CD14-positive monocyte (primary cell): Measurements from ENCODE around the gene ALDH1B1. TPM values are rescaled to one million over a fixed set of nuclear protein-coding genes. Genes with fewer than 3 reads are reported as not detected.

Experiments used
- DNase-seq, 3 donors: peaks; one replicate each; pipeline ENCODE4 v3.0.0-alpha.2; 2011 to 2022
- H2AFZ ChIP-seq: 2 replicates; pipeline ENCODE4 v1.6.0; 2012; ENCODE audit warnings: mild to moderate bottlenecking, low read depth, low read length, inconsistent platforms; ENCODE audit not compliant: insufficient read depth, poor library complexity, severe bottlenecking
- H3K27ac ChIP-seq, 2 donors: 1 replicate in 1 of 2; 2 replicates in 1 of 2; pipeline ENCODE4 v1.5.1; 2012 to 2013; ENCODE audit warnings: low read length in 2 of 2, control low read depth in 1 of 2, inconsistent platforms in 1 of 2, low read depth in 1 of 2, mild to moderate bottlenecking in 1 of 2
- H3K27me3 ChIP-seq, 2 donors: one replicate each; pipeline versions ENCODE4 v1.6.0 to v1.6.1; 2011 to 2013; ENCODE audit warnings: low read length in 2 of 2; ENCODE audit not compliant: control insufficient read depth in 2 of 2, insufficient read depth in 2 of 2
- H3K36me3 ChIP-seq, 2 donors: replicated peaks in 1 of 2; 1 replicate in 1 of 2; 2 replicates in 1 of 2; pipeline versions ENCODE4 v1.5.1 to v1.6.1; 2012 to 2013; ENCODE audit warnings: low read length in 2 of 2, control low read depth in 1 of 2, inconsistent platforms in 1 of 2, mild to moderate bottlenecking in 1 of 2; ENCODE audit not compliant: insufficient read depth in 2 of 2, control insufficient read depth in 1 of 2
- H3K4me1 ChIP-seq, 2 donors: 1 replicate in 1 of 2; 2 replicates in 1 of 2; pipeline versions ENCODE4 v1.5.1 to v1.6.1; 2012 to 2013; ENCODE audit warnings: low read length in 2 of 2, control low read depth in 1 of 2, inconsistent platforms in 1 of 2, mild to moderate bottlenecking in 1 of 2, moderate library complexity in 1 of 2; ENCODE audit not compliant: insufficient read depth in 2 of 2, control insufficient read depth in 1 of 2
- H3K4me2 ChIP-seq: replicated peaks from 2 replicates; pipeline ENCODE3; 2012; ENCODE audit warnings: low read length, moderate library complexity, mild to moderate bottlenecking; ENCODE audit not compliant: poor library complexity, severe bottlenecking; ENCODE audit errors: extremely low read depth
- H3K4me3 ChIP-seq, 3 experiments: fragments of 200-600 bp in 1 of 3; sonication (generic) in 1 of 3; replicated peaks in 1 of 3; 1 replicate in 2 of 3; 2 replicates in 1 of 3; pipeline ENCODE4 v1.5.1; 2011 to 2013; ENCODE audit warnings: low read length in 3 of 3, mild to moderate bottlenecking in 3 of 3, control low read depth in 2 of 3, low read depth in 2 of 3, inconsistent platforms in 1 of 3, moderate library complexity in 1 of 3
- H3K79me2 ChIP-seq: 2 replicates; pipeline ENCODE4 v1.6.0; 2012; ENCODE audit warnings: mild to moderate bottlenecking, control low read depth, inconsistent platforms, low read length, moderate library complexity; ENCODE audit not compliant: insufficient read depth
- H3K9ac ChIP-seq: 2 replicates; pipeline ENCODE4 v1.6.0; 2017; ENCODE audit warnings: low read length, mild to moderate bottlenecking; ENCODE audit not compliant: insufficient read depth, poor library complexity, severe bottlenecking
- H3K9me3 ChIP-seq, 2 donors: replicated peaks in 1 of 2; 1 replicate in 1 of 2; 2 replicates in 1 of 2; pipeline versions ENCODE4 v1.5.1 to v1.6.1; 2012 to 2013; ENCODE audit warnings: low read length in 2 of 2, control low read depth in 1 of 2; ENCODE audit not compliant: control insufficient read depth in 1 of 2, insufficient read depth in 1 of 2
- H4K20me1 ChIP-seq: 2 replicates; pipeline ENCODE4 v1.6.0; 2012; ENCODE audit warnings: mild to moderate bottlenecking, low read length, control low read depth, moderate library complexity; ENCODE audit not compliant: insufficient read depth
- H3K27ac Mint-ChIP-seq, 7 donors: one replicate each; pipeline ENCODE4 v1.8.0; 2020; ENCODE audit warnings: mild to moderate bottlenecking in 7 of 7, mixed read lengths in 7 of 7, moderate library complexity in 6 of 7, inconsistent platforms in 2 of 7
- H3K27me3 Mint-ChIP-seq, 3 donors: one replicate each; pipeline ENCODE4 v1.8.0; 2021 to 2022; ENCODE audit warnings: low read depth in 3 of 3, mild to moderate bottlenecking in 3 of 3, mixed read lengths in 3 of 3, moderate library complexity in 3 of 3, inconsistent platforms in 1 of 3
- H3K36me3 Mint-ChIP-seq, 2 donors: one replicate each; pipeline ENCODE4 v1.8.0; 2020; ENCODE audit warnings: mixed read lengths in 2 of 2, inconsistent platforms in 1 of 2, mild to moderate bottlenecking in 1 of 2
- H3K4me1 Mint-ChIP-seq: one replicate; pipeline ENCODE4 v1.8.0; 2020; ENCODE audit warnings: mild to moderate bottlenecking, mixed read lengths
- H3K4me3 Mint-ChIP-seq, 2 donors: one replicate each; pipeline ENCODE4 v1.8.0; 2020; ENCODE audit warnings: mild to moderate bottlenecking in 2 of 2, mixed read lengths in 2 of 2, moderate library complexity in 1 of 2
- H3K9me3 Mint-ChIP-seq, 7 donors: one replicate each; pipeline ENCODE4 v1.8.0; 2020 to 2022; ENCODE audit warnings: mixed read lengths in 7 of 7, mild to moderate bottlenecking in 6 of 7, moderate library complexity in 6 of 7, inconsistent platforms in 2 of 7
- whole genome bisulfite sequencing: methylation state at CpG from one replicate; pipeline ENCODE4 v1.1.5; 2013; ENCODE audit warnings: missing lambda C conversion rate; ENCODE audit not compliant: insufficient coverage; 5-methylcytosine and 5-hydroxymethylcytosine counted together
- intact Hi-C, 2 donors: fragments of 100-400 bp; cut with micrococcal nuclease; formaldehyde crosslinking; loops; one replicate each; pipeline versions ENCODE4 v1.15.0 to v1.15.1; 2023
- polyA plus RNA-seq, 3 donors: library from polyadenylated mRNA; depleted of rRNA in 1 of 3; unstranded in 2 of 3; stranded (reverse) in 1 of 3; fragments of 300-500 nt in 2 of 3; fragments of >200 nt in 1 of 3; fragmentation: Illumina TruSeq in 2 of 3; gene quantifications; 1 replicate in 2 of 3; 2 replicates in 1 of 3; pipeline ENCODE4 v1.2.3, GENCODE V29; 2012 to 2021
- TF ChIP-seq, protein P1 (sequence below): fragments of 200-600 bp; IDR thresholded peaks from one replicate; pipeline ENCODE4 v1.8.0; 2022; ENCODE audit warnings: antibody characterized with exemption, mild to moderate bottlenecking

Gene ALDH1B1
- polyA plus RNA-seq, 3 donors = 1.00 to 4.5 (median 3.8) TPM

DNA sequence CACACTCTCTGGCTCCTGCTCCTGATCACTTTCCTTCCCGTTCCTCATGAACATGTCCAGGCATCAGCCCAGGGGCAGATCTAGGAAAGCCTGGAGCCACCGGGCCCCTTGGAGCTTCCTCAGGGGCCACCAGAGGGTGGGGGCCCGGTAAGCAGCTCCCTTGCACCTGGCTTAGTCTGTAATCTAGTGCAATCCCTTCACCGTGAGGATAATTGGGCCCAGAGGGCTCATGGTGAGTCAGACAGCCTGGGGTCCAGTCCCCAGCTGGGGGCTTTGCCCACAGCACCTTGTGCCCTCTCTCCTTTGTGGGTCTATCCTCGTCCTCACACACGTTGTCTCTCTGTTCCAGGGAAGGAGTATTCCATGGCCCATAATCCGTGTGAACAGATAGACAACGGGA lies 10.4 kb upstream of the ALDH1B1 start:
- Histone ChIP-seq H3K9me3 (peaks cover 0 to 7% of the 10 kb centered on the region in 2 donors), H4K20me1 (no peaks in the 10 kb centered on the region), H3K4me2 (no peak overlapping the region), H3K4me3 (no peak overlapping the region), H3K4me1 (no peaks in the 10 kb centered on the region), H3K36me3 (no peaks in the 10 kb centered on the region), H3K9ac (no peak overlapping the region), H3K27ac (no peak overlapping the region), H2AFZ (no peak overlapping the region), H3K27me3 (no peaks in the 10 kb centered on the region), H3K79me2 (no peaks in the 10 kb centered on the region)
- no peaks in the 10 kb centered on the region for H3K36me3 Mint-ChIP-seq
- no peak overlapping the region for H3K27ac Mint-ChIP-seq
- WGBS = 94% methylated on average over 8 of the region's 8 CpGs
- H3K4me3 Mint-ChIP-seq = no peak overlapping the region
- no peak for DNase-seq
- H3K9me3 Mint-ChIP-seq = peaks cover 5 to 19% (median 10%) of the 10 kb centered on the region in 7 donors
- no peaks in the 10 kb centered on the region for H3K4me1 Mint-ChIP-seq
- TF ChIP-seq, protein P1, sequence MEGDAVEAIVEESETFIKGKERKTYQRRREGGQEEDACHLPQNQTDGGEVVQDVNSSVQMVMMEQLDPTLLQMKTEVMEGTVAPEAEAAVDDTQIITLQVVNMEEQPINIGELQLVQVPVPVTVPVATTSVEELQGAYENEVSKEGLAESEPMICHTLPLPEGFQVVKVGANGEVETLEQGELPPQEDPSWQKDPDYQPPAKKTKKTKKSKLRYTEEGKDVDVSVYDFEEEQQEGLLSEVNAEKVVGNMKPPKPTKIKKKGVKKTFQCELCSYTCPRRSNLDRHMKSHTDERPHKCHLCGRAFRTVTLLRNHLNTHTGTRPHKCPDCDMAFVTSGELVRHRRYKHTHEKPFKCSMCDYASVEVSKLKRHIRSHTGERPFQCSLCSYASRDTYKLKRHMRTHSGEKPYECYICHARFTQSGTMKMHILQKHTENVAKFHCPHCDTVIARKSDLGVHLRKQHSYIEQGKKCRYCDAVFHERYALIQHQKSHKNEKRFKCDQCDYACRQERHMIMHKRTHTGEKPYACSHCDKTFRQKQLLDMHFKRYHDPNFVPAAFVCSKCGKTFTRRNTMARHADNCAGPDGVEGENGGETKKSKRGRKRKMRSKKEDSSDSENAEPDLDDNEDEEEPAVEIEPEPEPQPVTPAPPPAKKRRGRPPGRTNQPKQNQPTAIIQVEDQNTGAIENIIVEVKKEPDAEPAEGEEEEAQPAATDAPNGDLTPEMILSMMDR = no peak
- H3K27me3 Mint-ChIP-seq = peaks cover 2 to 5% (median 3%) of the 10 kb centered on the region in 3 donors
- intact Hi-C loops = no loop called here

DNA sequence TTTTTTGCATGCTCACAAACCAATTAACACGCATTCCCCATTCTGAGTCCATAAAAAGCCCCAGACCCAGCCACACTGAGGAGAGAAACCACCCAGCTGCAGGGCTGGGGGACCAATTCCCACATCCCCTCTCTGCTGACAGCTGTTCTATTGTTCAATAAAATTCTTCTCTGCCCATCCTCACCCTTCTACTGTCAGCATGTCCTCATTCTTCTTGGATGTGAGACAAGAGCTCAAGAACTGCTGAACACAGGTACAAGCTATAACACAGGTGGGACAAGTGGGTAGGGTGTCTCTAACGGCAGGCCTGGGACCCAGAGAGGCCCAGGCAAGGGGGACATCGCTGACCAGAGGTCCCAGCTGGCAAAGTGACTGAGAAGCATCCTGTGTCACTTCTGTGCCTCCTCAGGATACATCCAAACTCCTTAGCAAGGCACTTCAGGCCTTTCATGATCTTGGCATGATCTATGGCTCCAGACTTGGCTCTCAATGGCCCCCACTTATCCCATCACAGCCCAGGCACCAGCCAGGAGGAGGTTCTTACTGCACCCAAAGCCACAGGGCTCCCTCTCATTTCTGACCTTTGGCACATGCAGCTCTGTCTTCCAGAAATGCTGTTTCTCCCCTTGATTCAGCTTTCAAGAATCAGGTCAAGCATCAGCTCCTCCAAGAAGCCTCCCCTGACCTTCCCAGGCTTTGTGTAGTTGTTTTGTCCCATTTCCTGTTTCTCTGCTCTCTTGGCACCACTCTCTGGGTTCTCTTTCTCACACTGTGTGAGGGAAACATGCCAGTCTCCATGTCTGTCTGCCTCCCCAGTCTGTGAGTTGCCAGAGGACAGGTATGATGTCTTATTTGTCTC lies 7.3 kb upstream of the ALDH1B1 start:
- 95% methylated on average over 2 of the region's 3 CpGs for WGBS
- Histone ChIP-seq H3K27ac (no peak overlapping the region), H4K20me1 (no peaks in the 10 kb centered on the region), H3K4me2 (no peak overlapping the region), H2AFZ (no peak overlapping the region), H3K9ac (no peak overlapping the region), H3K36me3 (no peaks in the 10 kb centered on the region), H3K27me3 (no peaks in the 10 kb centered on the region), H3K4me1 (no peaks in the 10 kb centered on the region), H3K4me3 (no peak overlapping the region), H3K79me2 (no peaks in the 10 kb centered on the region), H3K9me3 (peaks cover 0 to 7% of the 10 kb centered on the region in 2 donors)
- intact Hi-C loops = no loop called here
- Mint-ChIP-seq H3K9me3 (peaks cover 5 to 15% (median 10%) of the 10 kb centered on the region in 7 donors), H3K27ac (peak overlapping the region in 1 of 7 donors; percentile 27), H3K27me3 (peaks cover 3 to 9% (median 4%) of the 10 kb centered on the region in 3 donors), H3K4me1 (no peaks in the 10 kb centered on the region), H3K4me3 (no peak overlapping the region), H3K36me3 (no peaks in the 10 kb centered on the region)
- DNase-seq = no peak
- TF ChIP-seq, protein P1 = no peak
